ENCODE results near the gene CIDEA.
A peak's percentile ranks its signal among the peaks of the same experiment; 100 is the strongest.

Gene CIDEA

GRCh38 chr18:12302391-12303147 lies 48.4 kb downstream of the CIDEA start:
- no peak for DNase-seq

- no peak for DNase-seq
These were observed 50.4 kb downstream of the CIDEA start for GRCh38 chr18:12304351-12305210.

- DNase-seq, result no peak
These were observed 51.0 kb downstream of the CIDEA start for GRCh38 chr18:12305211-12305610.

GRCh38 chr18:12305930-12306629 lies 51.9 kb downstream of the CIDEA start:
- no peak for DNase-seq

- no peak for DNase-seq
These were observed 52.9 kb downstream of the CIDEA start for GRCh38 chr18:12306752-12307700.

GRCh38 chr18:12307701-12308385 lies 53.7 kb downstream of the CIDEA start, which contains the start of gene TUBB6:
TUBB6 (plus strand) TSS chr18:12308241; CDS start chr18:12308293, 52 bp downstream.
- DNase-seq, result peak in 1 of 2 experiments; percentile 57

GRCh38 chr18:12308386-12309100 lies 54.4 kb downstream of the CIDEA start:
- DNase-seq, result peak in 1 of 2 experiments; percentile 4

- no peak for DNase-seq
These were observed 55.6 kb downstream of the CIDEA start for GRCh38 chr18:12309683-12310198.

GRCh38 chr18:12310762-12311161 lies 56.6 kb downstream of the CIDEA start:
- DNase-seq, result no peak

- no peak for DNase-seq
These were observed 58.8 kb downstream of the CIDEA start for GRCh38 chr18:12312976-12313375.

GRCh38 chr18:12313530-12314245 lies 59.5 kb downstream of the CIDEA start:
- DNase-seq, result no peak

GRCh38 chr18:12314591-12315305 lies 60.6 kb downstream of the CIDEA start:
- no peak for DNase-seq

GRCh38 chr18:12315490-12315889 lies 61.3 kb downstream of the CIDEA start:
- no peak for DNase-seq

GRCh38 chr18:12315911-12316310 lies 61.8 kb downstream of the CIDEA start:
- DNase-seq, result no peak

GRCh38 chr18:12317664-12318333 lies 63.6 kb downstream of the CIDEA start:
- no peak for DNase-seq

- no peak for DNase-seq
These were observed 64.2 kb downstream of the CIDEA start for GRCh38 chr18:12318334-12318697.

- no peak for DNase-seq
These were observed 64.7 kb downstream of the CIDEA start for GRCh38 chr18:12318857-12319256.

- DNase-seq, result no peak
These were observed 67.2 kb downstream of the CIDEA start for GRCh38 chr18:12321333-12321732.

Measured in NCI-H1930 (cell line).